MCF 10A (cell line): Measurements from ENCODE around the gene PLA2G6. TPM values are rescaled to one million over a fixed set of nuclear protein-coding genes. Genes with fewer than 3 reads are reported as not detected.

Source experiments
- BruUV-seq: library from RNA; stranded (reverse); fragments of 400-500 nt; replicated peaks from 2 replicates; lab custom pipeline; 2021; lab: Mats Ljungman, UMichigan
- CTCF ChIA-PET: fragments of 300-600 bp; sonication (Branson Sonifier 250); formaldehyde crosslinking; extraction: SDS; loops from one replicate; lab custom pipeline; 2021; ENCODE audit warnings: antibody characterized with exemption, inconsistent platforms; lab: Yijun Ruan, JAX
- POLR2A ChIA-PET: fragments of 300-600, 350-650 bp; sonication (Branson Sonifier 250); formaldehyde crosslinking; extraction: SDS; loops from one replicate; lab custom pipeline; 2020; ENCODE audit warnings: antibody characterized with exemption, inconsistent platforms; lab: Yijun Ruan, JAX
- DNase-seq: peaks from one replicate; pipeline ENCODE4 v3.0.0-alpha.2; 2018; ENCODE audit not compliant: unreplicated experiment
- H3K27ac Mint-ChIP-seq: one replicate; pipeline ENCODE4 v1.8.0; 2022; ENCODE audit warnings: mild to moderate bottlenecking, low read depth, mixed read lengths; ENCODE audit not compliant: unreplicated experiment
- H3K27me3 Mint-ChIP-seq: one replicate; pipeline ENCODE4 v1.8.0; 2022; ENCODE audit warnings: mixed read lengths; ENCODE audit not compliant: insufficient read depth, unreplicated experiment
- H3K36me3 Mint-ChIP-seq: one replicate; pipeline ENCODE4 v1.8.0; 2022; ENCODE audit warnings: mild to moderate bottlenecking, moderate library complexity, mixed read lengths; ENCODE audit not compliant: insufficient read depth, unreplicated experiment
- H3K4me1 Mint-ChIP-seq: one replicate; pipeline ENCODE4 v1.8.0; 2022; ENCODE audit warnings: mixed read lengths; ENCODE audit not compliant: insufficient read depth, unreplicated experiment
- H3K4me3 Mint-ChIP-seq: one replicate; pipeline ENCODE4 v1.8.0; 2022; ENCODE audit warnings: mild to moderate bottlenecking, moderate library complexity, mixed read lengths; ENCODE audit not compliant: unreplicated experiment
- H3K9me3 Mint-ChIP-seq: one replicate; pipeline ENCODE4 v1.8.0; 2022; ENCODE audit warnings: mixed read lengths; ENCODE audit not compliant: unreplicated experiment
- CTCF ChIP-seq: fragments of 200-600 bp; IDR thresholded peaks from one replicate; pipeline ENCODE4 v1.8.0; 2022; ENCODE audit warnings: antibody characterized with exemption, mild to moderate bottlenecking; ENCODE audit not compliant: unreplicated experiment
- intact Hi-C: fragments of 100-400 bp; cut with micrococcal nuclease; formaldehyde crosslinking; loops from 2 replicates; pipeline ENCODE4 v1.14.1; 2022
- total RNA-seq: library from RNA; stranded (reverse); gene quantifications from 2 replicates; pipeline ENCODE4 v1.2.3, GENCODE V29; 2022

PLA2G6 gene
- total RNA-seq, 1 experiment from 2014 or later: 37.5 TPM

DNA sequence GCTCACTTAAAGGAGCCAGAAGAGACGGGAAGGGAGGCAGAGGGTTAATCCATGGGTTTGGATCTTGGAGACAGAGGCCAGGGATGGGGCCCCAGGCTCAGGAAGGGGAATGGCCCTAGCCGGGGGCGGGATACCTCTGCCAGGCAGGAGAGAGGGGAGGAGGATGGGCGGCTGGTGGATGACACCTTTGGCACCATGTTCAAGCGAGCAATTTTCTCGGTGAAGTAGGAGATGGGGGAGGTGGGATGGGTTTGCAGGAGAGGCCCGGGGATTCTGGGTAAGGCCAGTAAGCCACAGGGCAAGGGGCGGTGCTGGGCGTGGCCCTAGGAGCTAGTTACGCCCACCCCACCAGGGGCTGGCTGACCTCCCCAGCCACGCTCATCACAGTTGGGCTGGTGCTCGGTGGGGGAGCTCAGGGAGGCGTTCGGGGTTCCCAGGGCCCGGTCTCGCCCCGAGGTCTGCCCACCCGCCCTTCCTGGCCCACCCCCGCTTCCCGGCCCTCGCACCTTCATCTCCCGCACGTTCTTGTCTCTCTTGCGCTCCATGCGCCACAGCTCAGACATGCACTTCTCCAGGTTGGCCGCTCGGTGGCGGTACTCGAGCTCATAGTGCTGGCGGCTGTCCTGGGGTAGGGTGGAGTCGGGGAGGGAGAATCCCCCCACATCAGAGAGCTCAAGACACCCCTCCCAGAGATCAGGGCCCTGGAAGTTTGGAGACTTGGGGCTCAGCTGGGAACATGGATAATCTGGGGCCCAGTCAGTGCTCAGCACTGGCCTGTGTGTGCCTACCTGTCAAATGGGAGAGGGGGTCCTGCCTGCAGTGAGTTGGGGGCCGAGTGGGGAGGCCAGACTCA, 83.8 kb downstream of the PLA2G6 start:
- no peaks in the 10 kb centered on the region for H3K4me1 Mint-ChIP-seq
- BruUV-seq: no TSS peak
- TF ChIP-seq CTCF: no peak
- no peak for DNase-seq
- no peaks in the 10 kb centered on the region for H3K9me3 Mint-ChIP-seq
- no peak overlapping the region for H3K4me3 Mint-ChIP-seq
- POLR2A ChIA-PET: interaction anchor here (0.7 to 1.2 kb wide), 3 partner anchors 68 to 84 kb away, joined by 3 to 4 read pairs (median 3); partner anchors contain the start of gene PLA2G6
- no peaks in the 10 kb centered on the region for H3K36me3 Mint-ChIP-seq
- H3K27me3 Mint-ChIP-seq: no peaks in the 10 kb centered on the region
- CTCF ChIA-PET: interaction anchor here (0.6 to 4.9 kb wide), 2 partner anchors 16 to 17 kb away, joined by 3 to 32 read pairs; no protein-coding TSS in a partner anchor
- peak overlapping the region; percentile 49 for H3K27ac Mint-ChIP-seq
- intact Hi-C loops: no loop called here

GRCh38 chr22:38097058-38097457, 84.6 kb downstream of the PLA2G6 start:
- ChIA-PET CTCF (interaction anchor here (0.6 kb wide), 1 partner anchor 18 kb away, joined by 3 read pairs; no protein-coding TSS in a partner anchor), POLR2A (interaction anchor here (1.2 kb wide), 1 partner anchor 85 kb away, joined by 4 read pairs; the partner anchor contains the start of gene PLA2G6)
- Mint-ChIP-seq H3K9me3 (no peaks in the 10 kb centered on the region), H3K4me3 (no peak overlapping the region), H3K27ac (peak overlapping the region; percentile 49), H3K27me3 (no peaks in the 10 kb centered on the region), H3K4me1 (no peaks in the 10 kb centered on the region), H3K36me3 (no peaks in the 10 kb centered on the region)
- intact Hi-C loops: no loop called here
- DNase-seq: no peak
- no TSS peak for BruUV-seq
- TF ChIP-seq CTCF: no peak

DNA sequence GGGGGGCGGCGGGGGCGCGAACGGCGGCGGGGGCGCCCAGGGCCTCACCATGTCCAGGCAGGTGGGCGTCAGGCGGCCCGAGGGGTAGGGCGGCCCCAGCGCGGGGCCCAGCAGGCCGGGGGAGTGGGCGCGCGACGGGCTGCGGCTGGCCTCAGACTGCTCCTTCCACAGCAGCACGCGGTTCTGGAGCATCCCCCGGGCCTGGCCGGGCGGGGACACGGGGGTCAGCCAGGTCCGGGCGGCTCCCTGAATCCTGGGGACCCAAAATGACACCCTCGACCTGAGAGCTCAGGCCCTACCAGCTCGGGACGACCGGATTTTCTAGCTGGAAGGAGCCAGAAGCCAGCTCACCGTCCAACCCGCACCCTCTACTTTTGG, 92.2 kb downstream of the PLA2G6 start:
- BruUV-seq: no TSS peak
- H3K27ac Mint-ChIP-seq: no peak overlapping the region
- POLR2A ChIA-PET: no interaction called here
- TF ChIP-seq CTCF: no peak
- H3K27me3 Mint-ChIP-seq: no peaks in the 10 kb centered on the region
- CTCF ChIA-PET: interaction anchor here (0.8 kb wide), 1 partner anchor 25 kb away, joined by 5 read pairs; no protein-coding TSS in a partner anchor
- no peaks in the 10 kb centered on the region for H3K9me3 Mint-ChIP-seq
- H3K36me3 Mint-ChIP-seq: peaks cover 10% of the 10 kb centered on the region
- peaks cover 12% of the 10 kb centered on the region for H3K4me1 Mint-ChIP-seq
- intact Hi-C loops: no loop called here
- no peak overlapping the region for H3K4me3 Mint-ChIP-seq
- no peak for DNase-seq
